ENCODE results near the gene GAGE10. TPM values are rescaled to one million over a fixed set of nuclear protein-coding genes. Genes with fewer than 3 reads are reported as not detected.

GAGE10 gene
- total RNA-seq, 1 experiment from 2014 or later, result not detected

GRCh38 chrX:49263631-49264030 lies 39.8 kb upstream of the GAGE10 start:
- no peak for TF ChIP-seq SOX15 (CRISPR knock-in tag; IDR thresholded peaks at IDR 0.05)
- no peak for TF ChIP-seq FOXP1 (CRISPR knock-in tag; IDR thresholded peaks at IDR 0.05; ENCODE audit: borderline replicate concordance)
- no peak for TF ChIP-seq AFF4 (CRISPR knock-in tag; IDR thresholded peaks at IDR 0.05; ENCODE audit: borderline replicate concordance)
- no peak for TF ChIP-seq ARID4B (CRISPR knock-in tag; IDR thresholded peaks at IDR 0.05; ENCODE audit: borderline replicate concordance)
- TF ChIP-seq ZNF423 (CRISPR knock-in tag; IDR thresholded peaks at IDR 0.05), result no peak
- TF ChIP-seq TP53 (CRISPR knock-in tag; IDR thresholded peaks at IDR 0.05), result no peak
- TF ChIP-seq ATF1 (CRISPR knock-in tag; IDR thresholded peaks at IDR 0.05), result no peak
- no peak for TF ChIP-seq ZNF317 (CRISPR knock-in tag; IDR thresholded peaks at IDR 0.05; ENCODE audit: borderline replicate concordance, low read depth)
- DNase-seq (ENCODE audit: low spot score), result no peak
- CTCF ChIA-PET, result interaction anchor here (0.6 to 1.1 kb wide), 2 partner anchors 71 to 77 kb away, joined by 3 to 6 read pairs; no protein-coding TSS in a partner anchor
- no peaks in the 10 kb centered on the region for H3K9me3 Mint-ChIP-seq
- H3K36me3 Mint-ChIP-seq, result no peaks in the 10 kb centered on the region
- H3K27me3 Mint-ChIP-seq (ENCODE audit: low read depth), result peaks cover 2% of the 10 kb centered on the region; the same call in 1 of the 2 replicates
- no peak overlapping the region for H3K27ac Mint-ChIP-seq
- no peak overlapping the region for H3K4me3 Mint-ChIP-seq
- ATAC-seq, result no peak
- POLR2A ChIA-PET, result no interaction called here
- peaks cover 7% of the 10 kb centered on the region for H3K4me1 Mint-ChIP-seq

- ATAC-seq (no peak), DNase-seq (ENCODE audit: low spot score) (no peak)
- CTCF ChIA-PET, result no interaction called here
- Mint-ChIP-seq H3K36me3 (no peaks in the 10 kb centered on the region), H3K27ac (no peak within 1 kb of the TSS), H3K4me1 (peaks cover 7% of the 10 kb centered on the region), H3K4me3 (no peak within 1 kb of the TSS), H3K27me3 (ENCODE audit: low read depth) (peaks cover 2% of the 10 kb centered on the region; the same call in 1 of the 2 replicates), H3K9me3 (no peaks in the 10 kb centered on the region)
- TF ChIP-seq TEAD4 (CRISPR knock-in tag; IDR thresholded peaks at IDR 0.05) (no peak), NR1H2 (CRISPR knock-in tag; IDR thresholded peaks at IDR 0.05) (no peak), HMGA2 (CRISPR knock-in tag; IDR thresholded peaks at IDR 0.05) (no peak), E2F5 (CRISPR knock-in tag; IDR thresholded peaks at IDR 0.05) (no peak), HMGXB4 (CRISPR knock-in tag; IDR thresholded peaks at IDR 0.05) (no peak), TEAD1 (CRISPR knock-in tag; IDR thresholded peaks at IDR 0.05) (no peak), MLX (CRISPR knock-in tag; IDR thresholded peaks at IDR 0.05) (no peak), ZNF423 (CRISPR knock-in tag; IDR thresholded peaks at IDR 0.05) (no peak), ATF6 (CRISPR knock-in tag; IDR thresholded peaks at IDR 0.05) (no peak), E2F4 (CRISPR knock-in tag; IDR thresholded peaks at IDR 0.05; ENCODE audit: borderline replicate concordance, low read depth) (no peak), SP1 (CRISPR knock-in tag; conservative IDR thresholded peaks at IDR 0.05) (no peak)
- POLR2A ChIA-PET, result no interaction called here
Measured at GRCh38 chrX:49264460-49264859, 39.0 kb upstream of the GAGE10 start, which contains the start of gene FOXP3. TSS of gene FOXP3 (minus strand) at chrX:49264710. CDS start at chrX:49258505, 6,205 bp downstream.
